Neural cell (in vitro differentiated cells): ENCODE data around the gene SMC5. TPM values are rescaled to one million over a fixed set of nuclear protein-coding genes. Genes with fewer than 3 reads are reported as not detected.

ENCODE experiments used
- H2AFZ ChIP-seq: fragments of 200-600, 300-800 bp; sonication (generic), shearing (Covaris generic); 2 replicates; pipeline ENCODE4 v1.6.0; 2014; ENCODE audit warnings: low read depth, mild to moderate bottlenecking, antibody characterized with exemption, low read length, moderate library complexity
- H3F3A ChIP-seq: fragments of 200-600 bp; shearing (Covaris generic); 2 replicates; pipeline ENCODE4 v1.6.1; 2016; ENCODE audit warnings: mild to moderate bottlenecking, moderate library complexity, mixed read lengths, antibody characterized with exemption, low read length; ENCODE audit not compliant: insufficient read depth, poor library complexity, severe bottlenecking
- H3K27ac ChIP-seq: fragments of 200-600, 300-800 bp; sonication (generic), shearing (Covaris generic); 2 replicates; pipeline ENCODE4 v1.5.1; 2014; ENCODE audit warnings: mild to moderate bottlenecking, low read length, moderate library complexity
- H3K27me3 ChIP-seq: fragments of 300-800, 200-600 bp; sonication (generic), shearing (Covaris generic); 2 replicates; pipeline ENCODE4 v1.6.0; 2014; ENCODE audit warnings: mild to moderate bottlenecking, low read depth, low read length, moderate library complexity; ENCODE audit not compliant: insufficient read depth
- H3K36me3 ChIP-seq: fragments of 300-800, 200-600 bp; sonication (generic), shearing (Covaris generic); 2 replicates; pipeline ENCODE4 v1.5.1; 2014; ENCODE audit warnings: mild to moderate bottlenecking, antibody characterized with exemption, low read length, moderate library complexity; ENCODE audit not compliant: insufficient read depth
- H3K4me2 ChIP-seq: fragments of 300-800, 200-600 bp; sonication (generic), shearing (Covaris generic); 2 replicates; pipeline ENCODE4 v1.6.0; 2014; ENCODE audit warnings: mild to moderate bottlenecking, low read length
- H3K4me3 ChIP-seq: fragments of 300-800, 200-600 bp; sonication (generic), shearing (Covaris generic); 2 replicates; pipeline ENCODE4 v1.5.1; 2014; ENCODE audit warnings: mild to moderate bottlenecking, low read length, moderate library complexity
- H3K79me2 ChIP-seq: fragments of 200-600 bp; shearing (Covaris generic); replicated peaks from 2 replicates; pipeline ENCODE4 v1.6.0; 2014; ENCODE audit warnings: mild to moderate bottlenecking, low read length, moderate library complexity; ENCODE audit not compliant: insufficient read depth
- H3K9ac ChIP-seq: fragments of 300-800, 200-600 bp; sonication (generic), shearing (Covaris generic); 2 replicates; pipeline ENCODE4 v1.6.1; 2016; ENCODE audit warnings: mild to moderate bottlenecking, low read length, mixed read lengths
- H3K9me2 ChIP-seq: fragments of 200-600 bp; shearing (Covaris generic); 2 replicates; pipeline ENCODE4 v1.6.1; 2016; ENCODE audit warnings: mild to moderate bottlenecking, low read length, mixed read lengths; ENCODE audit not compliant: insufficient read depth
- H3K9me3 ChIP-seq: fragments of 200-600, 300-800 bp; sonication (generic), shearing (Covaris generic); 2 replicates; pipeline ENCODE4 v1.6.1; 2016; ENCODE audit warnings: mild to moderate bottlenecking, mixed run types, low read length, moderate library complexity, mixed read lengths
- H4K20me1 ChIP-seq: fragments of 200-600 bp; shearing (Covaris generic); 2 replicates; pipeline ENCODE4 v1.6.1; 2016; ENCODE audit warnings: mild to moderate bottlenecking, mixed run types; ENCODE audit not compliant: insufficient read depth
- CTCF ChIP-seq: fragments of 450-650 bp; IDR thresholded peaks from 2 replicates; pipeline ENCODE4 v1.5.1; 2014; ENCODE audit warnings: antibody characterized with exemption, mild to moderate bottlenecking, moderate library complexity; ENCODE audit not compliant: poor library complexity, severe bottlenecking
- EP300 ChIP-seq: fragments of 450-650 bp; conservative IDR thresholded peaks from 2 replicates; pipeline ENCODE4 v1.6.1; 2014; ENCODE audit warnings: antibody characterized with exemption, mild to moderate bottlenecking, moderate library complexity; ENCODE audit not compliant: poor library complexity, severe bottlenecking
- EZH2 ChIP-seq: fragments of 200-600, 300-800 bp; shearing (Covaris generic), sonication (generic); IDR thresholded peaks from 2 replicates; pipeline ENCODE4 v1.6.1; 2014; ENCODE audit warnings: antibody characterized with exemption, low read length, borderline replicate concordance, mild to moderate bottlenecking; ENCODE audit not compliant: insufficient read depth, poor library complexity, severe bottlenecking
- MXI1 ChIP-seq: fragments of 450-650 bp; conservative IDR thresholded peaks from 2 replicates; pipeline ENCODE4 v1.6.1; 2014; ENCODE audit warnings: antibody characterized with exemption, mild to moderate bottlenecking; ENCODE audit not compliant: poor library complexity, severe bottlenecking
- POLR2AphosphoS5 ChIP-seq: IDR thresholded peaks from 2 replicates; pipeline ENCODE4 v1.6.1; 2012
- RAD21 ChIP-seq: fragments of 450-650 bp; conservative IDR thresholded peaks from 2 replicates; pipeline ENCODE4 v1.6.1; 2014; ENCODE audit warnings: antibody characterized with exemption, mild to moderate bottlenecking, moderate library complexity
- REST ChIP-seq: IDR thresholded peaks from 2 replicates; pipeline ENCODE4 v1.6.1; 2012; ENCODE audit warnings: borderline replicate concordance
- SMC3 ChIP-seq: fragments of 450-650 bp; conservative IDR thresholded peaks from 2 replicates; pipeline ENCODE4 v1.6.1; 2014; ENCODE audit warnings: antibody characterized with exemption, mild to moderate bottlenecking, moderate library complexity; ENCODE audit not compliant: poor library complexity
- TAF1 ChIP-seq: IDR thresholded peaks from 2 replicates; pipeline ENCODE4 v1.6.1; 2012; ENCODE audit warnings: low read depth
- polyA plus RNA-seq: library from polyadenylated mRNA; depleted of rRNA; stranded (reverse); fragments of >200 nt; gene quantifications from 2 replicates; pipeline ENCODE4 v1.2.3, GENCODE V29; 2014

SMC5 gene
- polyA plus RNA-seq, 1 donor from 2014 or later: 37.2 TPM

- no peak for TF ChIP-seq TAF1
- no peak for TF ChIP-seq EP300
- no peak for TF ChIP-seq RAD21
- TF ChIP-seq REST: no peak
- TF ChIP-seq CTCF: no peak
- TF ChIP-seq MXI1: no peak
- TF ChIP-seq POLR2AphosphoS5: no peak
- TF ChIP-seq EZH2: no peak
- TF ChIP-seq SMC3: no peak
These were observed 123.4 kb downstream of the SMC5 start for GRCh38 chr9:70382046-70382708.

GRCh38 chr9:70382709-70383605 lies 124.2 kb downstream of the SMC5 start:
- H3K36me3 ChIP-seq: no peaks in the 10 kb centered on the region
- TF ChIP-seq MXI1: no peak
- TF ChIP-seq EP300: no peak
- TF ChIP-seq SMC3: no peak
- no peak for TF ChIP-seq TAF1
- no peak for TF ChIP-seq RAD21
- no peak for TF ChIP-seq POLR2AphosphoS5
- no peak for TF ChIP-seq CTCF
- no peak for TF ChIP-seq REST
- TF ChIP-seq EZH2: no peak
- H3K9me3 ChIP-seq: no peaks in the 10 kb centered on the region
- no peak overlapping the region for H3K27ac ChIP-seq
- H3K9ac ChIP-seq: no peak overlapping the region
- no peak overlapping the region for H2AFZ ChIP-seq
- H4K20me1 ChIP-seq: no peaks in the 10 kb centered on the region
- H3K27me3 ChIP-seq: no peaks in the 10 kb centered on the region
- no peaks in the 10 kb centered on the region for H3K79me2 ChIP-seq
- no peaks in the 10 kb centered on the region for H3K9me2 ChIP-seq
- no peak overlapping the region for H3K4me3 ChIP-seq
- no peak overlapping the region for H3K4me2 ChIP-seq
- H3F3A ChIP-seq: no peaks in the 10 kb centered on the region

More at GRCh38 chr9:70382046-70382708, 123.4 kb downstream of the SMC5 start:
- Histone ChIP-seq H4K20me1 (no peaks in the 10 kb centered on the region), H3K27me3 (no peaks in the 10 kb centered on the region), H3K4me3 (no peak overlapping the region), H3K4me2 (no peak overlapping the region), H3K36me3 (no peaks in the 10 kb centered on the region), H3K9me3 (no peaks in the 10 kb centered on the region), H3K27ac (no peak overlapping the region), H2AFZ (no peak overlapping the region), H3K9ac (no peak overlapping the region), H3F3A (no peaks in the 10 kb centered on the region), H3K79me2 (no peaks in the 10 kb centered on the region), H3K9me2 (no peaks in the 10 kb centered on the region)
